Loucy (cell line): ENCODE results near the gene CTNNBL1.
"Not testable (repeated sequence)": the region's sequence is repeated elsewhere in the genome, so short reads cannot be mapped to it uniquely, and the experiment has no call there.

ENCODE experiments used
- CTCF ChIP-seq: fragments of 200-600 bp; sonication (generic); conservative IDR thresholded peaks from 2 replicates; pipeline ENCODE4 v1.5.1; 2014; ENCODE audit warnings: mild to moderate bottlenecking, antibody characterized with exemption, low read length
- EZH2phosphoT487 ChIP-seq: fragments of 200-600 bp; IDR thresholded peaks from 2 replicates; pipeline ENCODE4 v1.6.1; 2018; ENCODE audit warnings: antibody characterized with exemption, mild to moderate bottlenecking, moderate library complexity, borderline replicate concordance

- TF ChIP-seq CTCF, EZH2phosphoT487: not testable (repeated sequence)
Measured at GRCh38 chr20:37664595-37664994, 29.2 kb upstream of the CTNNBL1 start.
